ENCODE measurements around the gene NRN1.
"Not testable (repeated sequence)": the region's sequence is repeated elsewhere in the genome, so short reads cannot be mapped to it uniquely, and the experiment has no call there.

Gene NRN1

DNA sequence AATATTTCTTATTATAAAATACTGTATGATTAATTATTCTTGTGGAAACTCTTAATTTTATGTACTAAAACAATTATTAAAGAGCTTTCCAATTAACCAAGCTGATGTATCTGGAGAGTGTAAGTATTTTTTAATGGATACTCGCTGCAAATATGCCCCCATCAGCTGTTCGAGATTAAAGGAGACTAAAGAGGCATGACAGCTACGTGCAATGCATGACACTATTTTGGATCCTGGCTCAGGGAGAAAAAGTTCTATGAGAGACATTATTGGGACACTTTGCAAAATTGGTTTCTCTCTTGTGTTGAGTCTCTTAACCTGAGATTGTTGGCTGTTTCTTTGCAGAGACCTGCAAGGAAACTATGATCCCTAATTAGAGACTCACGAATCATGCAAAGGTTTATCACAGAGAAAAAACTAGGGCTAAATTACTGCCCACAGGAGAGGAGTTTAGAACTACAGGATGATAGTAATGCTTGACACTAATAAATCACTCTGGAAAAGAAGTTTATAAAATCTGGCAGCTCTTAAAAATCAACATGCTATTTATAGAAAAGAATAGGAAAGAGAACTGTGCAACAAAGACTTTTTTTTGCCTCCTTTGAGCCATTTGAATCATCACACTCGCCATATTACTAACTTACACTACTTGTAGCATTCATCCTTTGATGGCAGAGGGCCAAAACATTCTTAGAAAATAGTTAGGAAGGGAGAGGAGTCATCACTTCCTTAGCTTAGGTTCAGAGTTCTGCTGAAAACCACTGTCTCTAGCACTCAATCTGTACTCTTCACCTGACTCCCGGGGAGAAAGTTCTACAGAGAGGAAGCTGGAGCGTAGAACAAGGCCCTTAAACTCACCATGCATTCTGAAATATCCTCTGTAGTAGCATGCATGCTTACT is 25.3 kb downstream of the NRN1 start:
- DNase-seq (ENCODE audit: low spot score) = no peak

DNA sequence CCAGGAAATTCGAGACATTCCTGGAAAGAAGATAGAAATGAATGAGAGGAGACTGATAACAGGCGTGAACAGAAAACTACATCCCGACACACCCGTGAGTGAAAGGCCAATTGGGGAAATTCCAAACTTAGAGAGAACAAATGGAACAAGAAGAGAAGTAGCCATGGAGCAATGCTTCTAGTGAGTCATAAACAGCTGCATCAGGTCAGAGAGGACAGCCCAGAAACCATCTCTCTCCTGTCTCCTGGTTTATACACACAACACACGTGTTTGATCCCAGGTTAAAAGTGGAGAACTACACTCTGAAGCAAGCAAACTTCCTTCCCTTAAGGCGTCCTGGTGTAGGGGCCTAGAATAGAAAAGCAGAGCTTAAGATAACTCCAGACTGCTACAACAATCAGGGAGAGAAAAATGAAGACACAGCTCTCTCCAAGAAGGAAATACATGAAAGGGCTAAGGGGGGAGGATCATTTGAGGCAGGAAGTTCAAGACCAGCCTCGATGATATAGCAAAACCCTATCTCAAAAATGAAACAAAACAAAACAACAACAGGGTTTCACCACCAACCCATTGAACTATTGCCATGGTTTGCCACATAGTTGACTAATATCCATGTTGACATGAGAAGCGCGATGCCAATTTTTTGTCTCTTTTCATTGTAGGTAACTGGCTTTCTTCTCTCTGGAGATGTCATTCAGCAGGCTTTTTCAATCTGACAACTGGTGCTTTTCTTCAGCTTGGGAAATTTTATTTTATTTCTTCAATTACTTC is 26.9 kb downstream of the NRN1 start:
- no peak for DNase-seq (ENCODE audit: low spot score)

DNA sequence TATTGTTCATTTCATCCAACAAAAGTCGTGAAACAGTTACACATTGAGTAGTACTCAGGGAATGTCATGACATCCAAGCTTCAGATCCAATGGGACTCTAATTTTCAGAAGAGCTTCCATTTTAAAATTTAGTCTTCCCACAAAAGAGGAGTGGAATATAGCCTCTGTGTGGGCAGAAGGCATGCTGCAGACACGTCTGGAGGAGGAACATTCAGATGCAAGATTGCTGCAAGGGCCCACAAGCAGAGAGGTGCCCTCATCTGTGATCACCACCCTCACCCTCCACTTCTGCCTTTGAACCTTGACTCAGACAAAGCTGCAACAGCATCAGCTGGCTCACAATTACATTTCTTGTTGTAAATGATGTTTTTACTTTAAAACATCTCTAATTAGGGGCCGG is 29.9 kb downstream of the NRN1 start:
- no peak for DNase-seq (ENCODE audit: low spot score)

DNA sequence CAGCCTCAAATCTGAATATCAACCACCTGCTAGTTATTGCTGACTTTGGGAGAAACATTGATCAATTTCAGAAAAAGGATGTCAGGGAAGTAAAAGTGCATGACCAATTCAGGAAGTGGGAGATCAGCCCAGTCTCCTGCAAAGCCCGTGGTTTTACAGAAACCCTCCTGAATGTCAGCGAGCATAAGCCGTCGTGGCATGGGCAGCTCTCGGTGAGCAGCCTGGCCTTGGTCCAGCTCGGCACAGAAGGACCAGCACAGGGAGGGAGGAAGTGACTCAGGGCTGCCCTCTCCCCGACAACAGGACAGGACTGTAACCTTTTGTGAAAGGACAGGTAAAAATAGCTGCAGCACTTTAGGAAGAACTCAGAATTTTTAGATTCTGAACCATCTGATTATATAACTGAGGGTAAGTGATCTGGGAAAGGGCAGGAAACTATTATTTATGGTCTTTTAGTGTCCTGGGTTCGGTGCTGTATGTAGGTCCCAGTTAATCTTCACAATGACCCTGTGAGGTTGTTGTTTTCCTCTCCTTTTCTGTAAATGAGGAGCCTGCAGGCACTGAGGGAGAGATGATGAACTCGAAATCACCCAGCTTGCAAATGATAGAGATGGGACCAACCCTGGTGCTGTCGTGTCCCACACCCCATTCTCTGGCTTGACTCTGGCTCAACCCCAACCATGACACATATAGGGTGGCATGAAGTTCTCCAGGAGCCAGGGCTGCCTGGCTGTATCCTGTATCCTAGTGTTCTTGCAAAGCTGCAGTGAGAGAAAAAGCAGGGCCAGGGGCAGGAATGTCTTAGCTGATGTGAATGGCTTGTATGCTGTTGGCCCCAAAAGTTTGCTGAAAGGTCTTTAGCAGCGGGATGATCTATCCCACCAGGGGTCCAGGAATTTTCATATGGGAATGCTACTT is 37.6 kb downstream of the NRN1 start:
- DNase-seq (ENCODE audit: low spot score) = peak; percentile 16

DNA sequence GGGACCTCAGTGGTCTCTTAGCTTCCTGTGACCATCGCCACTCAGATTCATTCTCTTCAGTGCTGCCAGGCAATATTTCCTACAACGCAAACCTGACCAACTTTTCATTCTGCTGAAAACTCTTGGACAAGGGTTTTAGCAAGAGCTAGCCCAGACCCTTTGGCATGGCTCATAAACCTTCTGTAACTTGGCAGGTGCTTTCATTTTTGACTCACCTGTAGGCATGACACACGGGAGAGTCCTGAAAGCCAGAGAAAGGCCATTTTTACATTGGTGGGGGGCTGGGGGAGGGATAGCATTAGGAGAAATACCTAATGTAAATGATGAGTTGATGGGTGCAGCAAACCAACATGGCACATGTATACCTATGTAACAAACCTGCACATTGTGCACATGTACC is 38.7 kb downstream of the NRN1 start:
- DNase-seq (ENCODE audit: low spot score) = not testable (repeated sequence)

DNA sequence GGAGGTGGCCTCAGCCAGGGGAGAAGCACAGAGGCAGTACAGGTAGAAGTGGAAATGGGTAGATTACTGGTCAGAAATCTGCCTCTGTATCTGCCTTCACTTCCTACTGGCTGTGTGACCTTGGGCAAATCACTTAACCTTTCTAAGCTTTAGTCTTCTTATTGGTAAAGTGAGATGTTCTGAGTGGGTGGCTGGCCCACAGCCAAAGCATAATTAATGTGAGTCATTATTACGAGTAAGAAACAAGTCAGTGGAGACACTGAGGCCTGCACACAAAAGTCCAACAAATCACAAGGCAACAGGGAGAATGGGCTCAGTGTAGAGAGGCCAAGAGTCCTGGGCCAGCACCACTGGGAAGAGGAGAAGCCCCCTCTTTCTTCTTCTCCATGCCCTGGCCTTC is 39.1 kb downstream of the NRN1 start:
- peak; percentile 7 for DNase-seq (ENCODE audit: low spot score)

DNA sequence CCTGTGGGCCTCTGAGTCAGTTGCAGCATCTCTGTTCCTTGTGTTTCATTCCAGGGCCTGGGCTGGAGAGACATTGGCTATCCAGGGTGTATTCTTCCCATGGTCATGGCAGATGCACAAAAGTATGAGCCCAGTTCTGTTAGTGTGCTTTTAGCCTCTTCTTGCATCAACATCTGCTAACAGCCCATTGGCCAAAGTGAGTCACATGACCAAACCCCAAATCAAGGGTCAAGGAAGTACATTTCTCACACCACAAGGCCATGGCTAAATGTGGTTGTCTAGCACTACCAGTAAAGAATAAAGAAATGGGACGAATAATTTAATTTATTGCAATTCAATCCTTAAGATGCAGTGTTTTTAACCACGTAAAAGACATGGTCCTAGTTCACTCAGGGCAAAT is 43.9 kb downstream of the NRN1 start:
- DNase-seq (ENCODE audit: low spot score) = no peak

DNA sequence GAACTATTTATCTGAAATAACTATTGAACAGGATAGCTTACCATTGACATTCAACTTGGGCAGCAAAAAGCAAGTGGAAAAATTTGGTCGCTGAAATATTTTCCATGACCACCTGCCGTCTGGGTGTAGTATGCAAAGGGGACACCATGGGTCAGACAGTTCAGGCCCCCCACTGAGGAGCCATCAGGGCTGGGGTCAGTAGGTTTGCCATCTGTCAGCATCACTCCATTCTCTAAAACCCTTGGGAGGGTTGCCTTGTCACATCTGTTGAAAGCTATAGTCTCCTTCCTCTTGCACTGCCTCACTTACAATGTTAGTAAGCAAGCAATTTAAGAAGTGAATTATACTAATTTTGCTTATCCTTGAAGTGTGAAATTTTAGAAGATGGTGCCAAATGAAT is 44.9 kb downstream of the NRN1 start:
- DNase-seq (ENCODE audit: low spot score) = no peak

DNA sequence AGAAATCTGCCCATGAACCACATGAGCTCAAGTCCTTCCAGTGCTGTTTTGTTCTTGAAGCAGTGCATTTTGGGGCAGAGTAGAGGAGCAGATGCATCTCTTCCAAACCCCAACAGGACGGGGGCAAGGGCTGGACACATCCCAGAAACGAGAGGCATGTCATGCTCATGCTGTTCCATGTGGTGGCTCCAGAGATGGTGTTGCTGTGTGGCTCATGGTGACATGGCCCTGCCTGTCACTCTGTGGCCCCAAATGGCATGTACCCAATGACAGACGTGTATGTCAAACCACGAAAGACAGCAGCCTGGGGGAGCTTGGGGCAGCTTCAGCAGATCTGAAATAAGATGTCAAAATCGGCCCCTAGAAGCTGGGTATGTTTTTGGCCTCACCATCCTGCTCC is 46.3 kb downstream of the NRN1 start:
- DNase-seq (ENCODE audit: low spot score) = no peak

DNA sequence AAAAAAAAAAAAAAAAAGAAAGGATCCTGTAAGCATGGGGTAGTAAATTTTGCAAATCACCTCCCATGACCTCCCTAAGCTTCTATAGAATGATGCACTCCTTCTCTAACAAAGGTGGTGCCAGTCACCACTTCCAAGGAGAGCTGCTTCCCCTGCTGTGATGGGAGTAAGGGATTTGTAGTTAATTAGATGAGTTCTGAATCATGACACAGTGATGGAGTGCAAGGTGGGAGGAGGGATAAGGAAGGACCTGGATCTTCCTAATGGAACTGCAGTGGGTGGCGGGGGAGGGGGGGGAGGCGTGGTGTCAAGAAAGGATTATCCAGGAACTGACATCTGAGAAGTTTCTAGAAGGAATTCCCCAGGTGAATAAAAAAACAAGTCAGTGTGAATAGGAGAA is 47.8 kb downstream of the NRN1 start:
- DNase-seq (ENCODE audit: low spot score) = no peak

DNA sequence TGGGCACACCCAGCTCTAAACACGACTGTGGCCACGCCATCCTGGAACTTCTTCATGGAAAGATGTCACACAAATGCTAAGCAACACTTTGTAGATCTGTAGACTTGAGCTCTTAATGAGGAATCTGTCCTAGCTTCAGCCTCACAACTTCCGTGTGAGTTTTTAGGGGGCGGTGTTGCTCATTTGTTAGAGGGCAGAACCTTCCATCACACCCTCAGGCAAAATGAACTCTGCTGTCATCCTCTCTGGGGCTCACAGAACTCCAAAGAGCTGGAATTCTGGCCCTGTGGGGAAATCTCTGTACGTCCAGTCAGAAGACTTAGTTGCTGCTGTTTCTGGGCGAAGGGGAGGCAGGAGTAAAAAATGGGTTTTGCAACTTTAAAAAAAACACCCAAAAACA is 49.8 kb downstream of the NRN1 start:
- no peak for DNase-seq (ENCODE audit: low spot score)

DNA sequence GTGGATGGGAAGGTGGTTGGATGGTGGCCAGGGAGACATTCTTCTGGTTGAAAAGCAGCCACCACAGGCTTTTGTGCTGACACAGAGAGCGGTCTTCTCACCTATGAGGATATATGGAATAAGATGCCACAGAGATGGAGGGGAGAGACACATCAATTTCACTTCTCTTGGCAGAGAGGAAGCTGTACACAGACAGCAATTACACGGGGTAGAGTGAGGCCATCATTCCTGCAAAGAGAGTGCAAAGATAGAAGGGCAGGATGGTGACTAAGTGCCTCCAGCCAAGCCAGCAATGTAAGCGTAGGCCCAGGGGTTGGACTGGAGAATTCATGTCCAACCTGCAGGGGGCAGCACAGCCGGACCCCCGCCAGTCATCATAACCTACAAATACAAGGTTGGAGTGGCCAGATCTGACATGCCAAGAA is 56.4 kb downstream of the NRN1 start:
- DNase-seq (ENCODE audit: low spot score) = peak; percentile 4

All from LoVo (cell line).